ENCODE results near the gene COL18A1. TPM values are rescaled to one million over a fixed set of nuclear protein-coding genes. Genes with fewer than 3 reads are reported as not detected.
"Not testable (repeated sequence)": the region's sequence is repeated elsewhere in the genome, so short reads cannot be mapped to it uniquely, and the experiment has no call there.

Gene COL18A1
- total and polyA plus RNA-seq, 4 donors = 62.5 to 309 (median 95.0) TPM

GRCh38 chr21:45498646-45499000 is 93.7 kb downstream of the COL18A1 start:
- no peak overlapping the region for H3K4me3 ChIP-seq (ENCODE audit: low read depth, low read length)
- DNase-seq (ENCODE audit: low read depth in 4 of 6, low spot score in 6 of 6) = no peak
- no peaks in the 10 kb centered on the region for H3K9me3 ChIP-seq (ENCODE audit: control insufficient read depth, insufficient read depth, low read length)
- no peaks in the 10 kb centered on the region for H3K4me1 ChIP-seq (ENCODE audit: control insufficient read depth, insufficient read depth, low read length)
- H3K27me3 ChIP-seq (ENCODE audit: control insufficient read depth, insufficient read depth, low read length) = no peaks in the 10 kb centered on the region
- peaks cover 55% of the 10 kb centered on the region for H3K36me3 ChIP-seq (ENCODE audit: control insufficient read depth, insufficient read depth, low read length)
- H3K27ac ChIP-seq (ENCODE audit: low read depth, low read length) = no peak overlapping the region
- WGBS (ENCODE audit: insufficient coverage) = 86% methylated on average over 9 of the region's 9 CpGs

- Histone ChIP-seq H3K27me3 (ENCODE audit: control insufficient read depth, insufficient read depth, low read length) (no peaks in the 10 kb centered on the region), H3K27ac (ENCODE audit: low read depth, low read length) (no peak overlapping the region), H3K4me3 (ENCODE audit: low read depth, low read length) (no peak overlapping the region), H3K4me1 (ENCODE audit: control insufficient read depth, insufficient read depth, low read length) (no peaks in the 10 kb centered on the region), H3K36me3 (ENCODE audit: control insufficient read depth, insufficient read depth, low read length) (peaks cover 53% of the 10 kb centered on the region), H3K9me3 (ENCODE audit: control insufficient read depth, insufficient read depth, low read length) (no peaks in the 10 kb centered on the region)
- WGBS (ENCODE audit: insufficient coverage) = 87% methylated on average over 25 of the region's 25 CpGs
- DNase-seq (ENCODE audit: low read depth in 4 of 6, low spot score in 6 of 6) = no peak
Observed at GRCh38 chr21:45499201-45499750, 94.3 kb downstream of the COL18A1 start.

GRCh38 chr21:45499970-45500577 is 95.1 kb downstream of the COL18A1 start:
- WGBS (ENCODE audit: insufficient coverage) = 78% methylated on average over 5 of the region's 6 CpGs
- no peak for DNase-seq (ENCODE audit: low read depth in 4 of 6, low spot score in 6 of 6)
- H3K36me3 ChIP-seq (ENCODE audit: control insufficient read depth, insufficient read depth, low read length) = peaks cover 53% of the 10 kb centered on the region
- H3K27me3 ChIP-seq (ENCODE audit: control insufficient read depth, insufficient read depth, low read length) = no peaks in the 10 kb centered on the region
- H3K4me3 ChIP-seq (ENCODE audit: low read depth, low read length) = no peak overlapping the region
- no peaks in the 10 kb centered on the region for H3K9me3 ChIP-seq (ENCODE audit: control insufficient read depth, insufficient read depth, low read length)
- no peak overlapping the region for H3K27ac ChIP-seq (ENCODE audit: low read depth, low read length)
- no peaks in the 10 kb centered on the region for H3K4me1 ChIP-seq (ENCODE audit: control insufficient read depth, insufficient read depth, low read length)

GRCh38 chr21:45501081-45502005 is 96.4 kb downstream of the COL18A1 start:
- not testable (repeated sequence) for H3K27ac ChIP-seq (ENCODE audit: low read depth, low read length); H3K4me1 ChIP-seq (ENCODE audit: control insufficient read depth, insufficient read depth, low read length); H3K27me3 ChIP-seq (ENCODE audit: control insufficient read depth, insufficient read depth, low read length); H3K9me3 ChIP-seq (ENCODE audit: control insufficient read depth, insufficient read depth, low read length); H3K4me3 ChIP-seq (ENCODE audit: low read depth, low read length); DNase-seq (ENCODE audit: low read depth in 4 of 6, low spot score in 6 of 6)
- 85% methylated on average over 12 of the region's 20 CpGs for whole genome bisulfite sequencing (ENCODE audit: insufficient coverage)
- peaks cover 52% of the 10 kb centered on the region for H3K36me3 ChIP-seq (ENCODE audit: control insufficient read depth, insufficient read depth, low read length)

GRCh38 chr21:45502006-45502345 is 97.0 kb downstream of the COL18A1 start:
- 80% methylated on average over 5 of the region's 13 CpGs for WGBS (ENCODE audit: insufficient coverage)
- Histone ChIP-seq H3K27me3 (ENCODE audit: control insufficient read depth, insufficient read depth, low read length) (no peaks in the 10 kb centered on the region), H3K9me3 (ENCODE audit: control insufficient read depth, insufficient read depth, low read length) (no peaks in the 10 kb centered on the region), H3K36me3 (ENCODE audit: control insufficient read depth, insufficient read depth, low read length) (peaks cover 50% of the 10 kb centered on the region), H3K27ac (ENCODE audit: low read depth, low read length) (no peak overlapping the region), H3K4me3 (ENCODE audit: low read depth, low read length) (no peak overlapping the region), H3K4me1 (ENCODE audit: control insufficient read depth, insufficient read depth, low read length) (no peaks in the 10 kb centered on the region)
- DNase-seq (ENCODE audit: low read depth in 4 of 6, low spot score in 6 of 6) = no peak

GRCh38 chr21:45502600-45502999 is 97.6 kb downstream of the COL18A1 start:
- Histone ChIP-seq H3K4me1 (ENCODE audit: control insufficient read depth, insufficient read depth, low read length) (no peaks in the 10 kb centered on the region), H3K36me3 (ENCODE audit: control insufficient read depth, insufficient read depth, low read length) (peaks cover 49% of the 10 kb centered on the region), H3K27ac (ENCODE audit: low read depth, low read length) (no peak overlapping the region), H3K9me3 (ENCODE audit: control insufficient read depth, insufficient read depth, low read length) (no peaks in the 10 kb centered on the region), H3K27me3 (ENCODE audit: control insufficient read depth, insufficient read depth, low read length) (no peaks in the 10 kb centered on the region), H3K4me3 (ENCODE audit: low read depth, low read length) (no peak overlapping the region)
- 92% methylated on average over 9 of the region's 10 CpGs for WGBS (ENCODE audit: insufficient coverage)
- DNase-seq (ENCODE audit: low read depth in 4 of 6, low spot score in 6 of 6) = no peak

- no CpG with 5 or more reads among the region's 4 CpGs for WGBS (ENCODE audit: insufficient coverage)
- not testable (repeated sequence) for H3K4me1 ChIP-seq (ENCODE audit: control insufficient read depth, insufficient read depth, low read length)
Observed at GRCh38 chr21:45503226-45503625, 98.3 kb downstream of the COL18A1 start.

GRCh38 chr21:45504021-45504515 is 99.1 kb downstream of the COL18A1 start:
- Histone ChIP-seq H3K4me3 (ENCODE audit: low read depth, low read length) (no peak overlapping the region), H3K36me3 (ENCODE audit: control insufficient read depth, insufficient read depth, low read length) (peaks cover 43% of the 10 kb centered on the region), H3K9me3 (ENCODE audit: control insufficient read depth, insufficient read depth, low read length) (no peaks in the 10 kb centered on the region), H3K27me3 (ENCODE audit: control insufficient read depth, insufficient read depth, low read length) (no peaks in the 10 kb centered on the region), H3K4me1 (ENCODE audit: control insufficient read depth, insufficient read depth, low read length) (no peaks in the 10 kb centered on the region), H3K27ac (ENCODE audit: low read depth, low read length) (no peak overlapping the region)
- DNase-seq (ENCODE audit: low read depth in 4 of 6, low spot score in 6 of 6) = no peak
- 92% methylated on average over 20 of the region's 22 CpGs for WGBS (ENCODE audit: insufficient coverage)

More at GRCh38 chr21:45503226-45503625, 98.3 kb downstream of the COL18A1 start:
- not testable (repeated sequence) for H3K27me3 ChIP-seq (ENCODE audit: control insufficient read depth, insufficient read depth, low read length); H3K9me3 ChIP-seq (ENCODE audit: control insufficient read depth, insufficient read depth, low read length); H3K27ac ChIP-seq (ENCODE audit: low read depth, low read length); H3K4me3 ChIP-seq (ENCODE audit: low read depth, low read length); DNase-seq (ENCODE audit: low read depth in 4 of 6, low spot score in 6 of 6)
- peaks cover 43% of the 10 kb centered on the region for H3K36me3 ChIP-seq (ENCODE audit: control insufficient read depth, insufficient read depth, low read length)

GRCh38 chr21:45504516-45505415 is 99.8 kb downstream of the COL18A1 start:
- no peaks in the 10 kb centered on the region for H3K27me3 ChIP-seq (ENCODE audit: control insufficient read depth, insufficient read depth, low read length)
- H3K9me3 ChIP-seq (ENCODE audit: control insufficient read depth, insufficient read depth, low read length) = no peaks in the 10 kb centered on the region
- H3K27ac ChIP-seq (ENCODE audit: low read depth, low read length) = no peak overlapping the region
- peaks cover 46% of the 10 kb centered on the region for H3K36me3 ChIP-seq (ENCODE audit: control insufficient read depth, insufficient read depth, low read length)
- no peak overlapping the region for H3K4me3 ChIP-seq (ENCODE audit: low read depth, low read length)
- no peak for DNase-seq (ENCODE audit: low read depth in 4 of 6, low spot score in 6 of 6)
- 87% methylated on average over 38 of the region's 41 CpGs for WGBS (ENCODE audit: insufficient coverage)
- H3K4me1 ChIP-seq (ENCODE audit: control insufficient read depth, insufficient read depth, low read length) = no peaks in the 10 kb centered on the region

All from spinal cord (tissue), 10 donors.